Upper lobe of left lung (tissue), 4 donors: ENCODE measurements around the gene CCDC178.

Experiments
- POLR2AphosphoS5 ChIP-seq, 2 donors: sonication (generic); formaldehyde crosslinking; IDR thresholded peaks; one replicate each; pipeline ENCODE4 v1.5.1; 2017; ENCODE audit warnings: antibody characterized with exemption in 2 of 2
- TF ChIP-seq, protein P1 (sequence below), 6 experiments: fragments of 450-650 bp in 4 of 6; fragments of 200-600 bp in 2 of 6; sonication (generic) in 2 of 6; IDR thresholded peaks; one replicate each; pipeline ENCODE4 v1.5.1; 2016 to 2019; ENCODE audit warnings: antibody characterized with exemption in 6 of 6

DNA sequence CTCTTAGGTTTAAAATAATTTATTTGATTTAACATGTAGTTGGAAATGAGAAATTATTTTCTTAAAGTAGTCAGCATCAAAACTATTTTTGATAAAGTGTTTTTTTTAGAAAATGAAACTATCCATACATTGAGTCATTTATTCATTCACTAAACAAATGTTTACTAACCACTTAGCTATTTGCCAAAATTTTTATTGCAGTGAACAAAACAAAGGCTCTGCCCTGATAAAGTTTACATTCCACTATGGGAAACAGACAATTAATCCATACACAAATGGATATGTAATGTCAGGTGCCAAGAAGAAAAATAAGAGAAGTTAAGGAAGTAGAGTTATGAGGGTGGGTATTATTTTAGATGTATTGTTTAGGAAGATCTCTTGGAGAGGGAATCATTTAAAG, 19.1 kb upstream of the CCDC178 start:
- TF ChIP-seq, protein P1, sequence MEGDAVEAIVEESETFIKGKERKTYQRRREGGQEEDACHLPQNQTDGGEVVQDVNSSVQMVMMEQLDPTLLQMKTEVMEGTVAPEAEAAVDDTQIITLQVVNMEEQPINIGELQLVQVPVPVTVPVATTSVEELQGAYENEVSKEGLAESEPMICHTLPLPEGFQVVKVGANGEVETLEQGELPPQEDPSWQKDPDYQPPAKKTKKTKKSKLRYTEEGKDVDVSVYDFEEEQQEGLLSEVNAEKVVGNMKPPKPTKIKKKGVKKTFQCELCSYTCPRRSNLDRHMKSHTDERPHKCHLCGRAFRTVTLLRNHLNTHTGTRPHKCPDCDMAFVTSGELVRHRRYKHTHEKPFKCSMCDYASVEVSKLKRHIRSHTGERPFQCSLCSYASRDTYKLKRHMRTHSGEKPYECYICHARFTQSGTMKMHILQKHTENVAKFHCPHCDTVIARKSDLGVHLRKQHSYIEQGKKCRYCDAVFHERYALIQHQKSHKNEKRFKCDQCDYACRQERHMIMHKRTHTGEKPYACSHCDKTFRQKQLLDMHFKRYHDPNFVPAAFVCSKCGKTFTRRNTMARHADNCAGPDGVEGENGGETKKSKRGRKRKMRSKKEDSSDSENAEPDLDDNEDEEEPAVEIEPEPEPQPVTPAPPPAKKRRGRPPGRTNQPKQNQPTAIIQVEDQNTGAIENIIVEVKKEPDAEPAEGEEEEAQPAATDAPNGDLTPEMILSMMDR (IDR thresholded peaks at IDR 0.05) = no peak
- TF ChIP-seq POLR2AphosphoS5 (IDR thresholded peaks at IDR 0.05) = no peak
